T follicular helper cell (primary cell): ENCODE results near the gene TTC19.
"Not testable (repeated sequence)": the region's sequence is repeated elsewhere in the genome, so short reads cannot be mapped to it uniquely, and the experiment has no call there.

Source experiments
- DNase-seq: peaks from one replicate; pipeline ENCODE4 v3.0.0-alpha.2; 2020; ENCODE audit warnings: low read depth

The TTC19 gene

DNA sequence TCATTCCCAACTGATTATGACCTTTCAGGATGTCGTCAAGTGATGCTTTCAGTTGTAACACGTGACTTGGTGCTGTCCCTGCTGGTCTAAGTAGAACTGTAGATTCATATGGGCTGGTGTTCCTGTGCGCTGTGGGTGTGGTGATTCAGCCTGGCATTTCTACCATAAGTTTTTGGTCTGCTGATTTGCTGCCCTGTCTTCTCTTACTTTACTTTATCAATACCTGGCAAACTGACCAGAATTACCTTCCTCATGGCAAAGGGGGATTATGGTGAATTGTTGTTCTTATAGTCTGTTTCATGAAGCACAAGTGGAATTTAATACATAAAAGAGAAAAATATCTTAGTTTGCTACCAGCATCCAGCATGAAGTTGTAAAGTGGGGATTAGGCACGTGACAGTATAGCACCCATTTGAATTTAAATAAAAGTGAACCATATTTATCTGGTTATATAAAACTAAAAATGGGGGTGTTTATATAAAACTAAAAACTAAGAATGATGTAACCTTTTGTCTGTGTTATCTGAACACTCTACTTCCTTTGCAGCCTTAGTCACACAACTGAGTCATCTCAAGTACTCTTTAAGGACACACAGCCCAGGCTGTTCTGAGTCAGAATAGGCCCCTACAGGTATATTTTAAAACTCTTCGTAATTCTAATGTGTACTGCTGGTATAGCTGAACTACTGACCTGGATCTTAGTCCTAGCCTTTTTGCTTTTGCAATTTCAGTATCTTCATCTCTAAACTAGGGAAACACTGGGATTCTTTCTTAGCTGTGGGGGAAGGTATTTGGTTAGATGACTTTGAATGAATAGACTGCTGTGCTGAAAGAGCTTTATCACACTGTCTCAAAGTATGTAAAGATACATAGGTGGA is 28.3 kb downstream of the TTC19 start:
- DNase-seq = no peak

DNA sequence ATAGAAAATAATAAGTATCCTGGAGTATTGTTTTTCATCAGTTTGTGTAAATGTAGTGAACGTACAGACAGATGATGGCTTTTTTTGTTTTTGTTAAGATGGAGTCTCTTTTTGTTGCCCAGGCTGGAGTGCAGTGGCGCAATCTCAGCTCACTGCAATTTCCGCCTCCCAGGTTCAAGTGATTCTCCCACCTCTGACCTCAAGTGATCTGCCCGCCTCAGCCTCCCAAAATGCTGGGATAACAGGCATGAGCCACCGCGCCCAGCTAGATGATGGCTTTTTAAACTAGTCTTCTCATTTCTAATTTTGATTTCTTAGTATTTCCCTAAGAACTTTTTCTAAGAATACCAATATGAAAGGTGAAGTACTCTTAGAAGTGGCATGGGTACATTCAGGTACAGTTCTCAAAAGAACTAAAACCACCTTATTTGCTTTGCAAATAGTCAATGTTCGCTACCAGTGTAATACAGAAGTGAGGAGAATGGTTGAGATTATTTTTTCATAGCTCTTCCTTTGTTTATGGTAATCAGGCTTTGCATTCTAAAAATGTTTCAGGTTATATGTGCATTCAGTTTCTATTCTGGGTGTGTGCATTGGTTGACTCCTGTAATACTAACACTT is 34.2 kb downstream of the TTC19 start:
- DNase-seq = no peak

GRCh38 chr17:16036261-16036660 is 36.6 kb downstream of the TTC19 start:
- DNase-seq = no peak

DNA sequence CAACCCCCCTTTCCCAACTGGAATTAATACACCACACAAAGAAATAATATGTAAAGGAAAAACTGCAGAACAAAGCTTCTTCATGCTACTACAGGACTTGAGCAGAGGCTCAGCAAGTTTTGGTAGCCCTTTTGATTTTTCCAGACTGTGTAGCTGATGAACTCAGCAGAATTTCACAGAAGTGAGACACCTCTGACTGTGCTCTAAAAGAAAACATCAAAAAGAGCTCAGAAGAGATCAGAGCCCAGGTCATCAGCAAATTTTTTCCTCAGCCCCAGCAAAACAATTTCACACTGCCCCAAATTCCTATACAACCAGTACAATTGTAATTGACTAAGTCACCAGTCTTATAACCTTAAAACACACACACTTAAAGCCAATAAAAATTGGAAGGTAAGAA is 38.0 kb downstream of the TTC19 start:
- DNase-seq = no peak

DNA sequence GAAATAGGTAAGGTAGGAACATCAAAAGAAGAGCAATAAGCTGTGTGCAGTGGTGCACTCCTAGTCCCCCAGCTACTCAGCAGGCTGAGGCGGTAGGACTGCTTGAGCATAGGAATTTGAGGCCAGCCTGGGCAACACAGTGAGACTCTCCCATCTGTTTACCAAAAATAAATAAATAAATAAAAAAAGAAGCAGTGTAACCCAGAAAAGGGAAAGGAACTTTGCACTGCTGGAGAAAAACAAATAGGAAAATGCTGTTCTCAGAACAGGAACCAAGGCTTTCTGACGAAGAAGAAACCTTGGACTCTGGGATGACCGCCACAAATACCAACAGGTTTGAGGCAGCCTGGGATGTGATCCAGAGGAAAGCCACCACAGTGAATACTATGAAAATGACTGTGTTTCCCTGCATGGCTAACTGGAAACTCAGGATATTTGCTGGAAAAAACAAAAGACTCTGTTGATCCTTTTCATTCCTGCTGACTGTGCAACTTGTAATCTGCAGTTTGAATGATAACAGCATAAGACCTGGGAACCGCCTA is 41.2 kb downstream of the TTC19 start:
- DNase-seq = no peak

GRCh38 chr17:16044487-16044886 is 44.9 kb downstream of the TTC19 start:
- DNase-seq = no peak

DNA sequence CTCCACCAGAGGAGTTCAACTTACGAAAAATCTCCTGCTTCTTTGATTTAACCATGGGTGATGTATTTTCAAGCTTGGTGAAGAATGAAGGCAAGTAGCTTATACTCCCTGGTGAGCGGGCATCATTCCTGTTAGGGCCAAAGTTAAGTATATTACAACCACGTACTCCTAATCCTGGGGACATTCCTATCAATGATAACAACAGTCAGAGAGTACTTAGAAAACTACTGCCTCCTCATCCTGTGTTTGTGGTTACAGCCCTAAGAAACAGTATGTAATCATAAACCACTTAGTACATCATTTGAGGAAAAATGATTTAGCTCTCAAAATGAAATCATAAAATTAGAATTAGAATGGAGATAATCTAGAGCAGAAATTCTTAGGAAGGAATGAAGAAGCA is 47.3 kb downstream of the TTC19 start:
- DNase-seq = no peak

GRCh38 chr17:16048811-16049449 is 49.3 kb downstream of the TTC19 start:
- no peak for DNase-seq

- no peak for DNase-seq
Observed at GRCh38 chr17:16050844-16051243, 51.2 kb downstream of the TTC19 start.

GRCh38 chr17:16052486-16052885 is 52.9 kb downstream of the TTC19 start:
- DNase-seq = no peak

GRCh38 chr17:16055139-16055538 is 55.5 kb downstream of the TTC19 start:
- not testable (repeated sequence) for DNase-seq

DNA sequence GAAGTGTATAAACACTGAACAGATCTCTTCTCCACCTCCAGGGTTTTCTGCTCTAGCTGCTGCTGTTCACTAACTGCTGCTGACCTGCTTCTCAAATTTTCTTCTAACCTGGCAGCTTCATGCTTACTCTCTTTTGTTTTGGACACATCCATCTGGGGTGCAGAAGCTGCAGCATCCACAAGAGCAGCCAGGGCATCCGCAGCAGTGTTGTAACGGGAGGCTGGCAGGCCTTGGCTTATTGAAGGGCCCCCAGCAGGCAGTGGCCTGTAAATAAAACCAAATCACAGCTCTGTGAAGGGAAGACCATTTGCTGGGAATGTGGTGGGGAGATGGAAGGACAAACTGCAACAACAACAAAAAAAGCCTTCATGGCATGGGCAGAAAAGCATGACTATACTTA is 62.0 kb downstream of the TTC19 start:
- DNase-seq = no peak

DNA sequence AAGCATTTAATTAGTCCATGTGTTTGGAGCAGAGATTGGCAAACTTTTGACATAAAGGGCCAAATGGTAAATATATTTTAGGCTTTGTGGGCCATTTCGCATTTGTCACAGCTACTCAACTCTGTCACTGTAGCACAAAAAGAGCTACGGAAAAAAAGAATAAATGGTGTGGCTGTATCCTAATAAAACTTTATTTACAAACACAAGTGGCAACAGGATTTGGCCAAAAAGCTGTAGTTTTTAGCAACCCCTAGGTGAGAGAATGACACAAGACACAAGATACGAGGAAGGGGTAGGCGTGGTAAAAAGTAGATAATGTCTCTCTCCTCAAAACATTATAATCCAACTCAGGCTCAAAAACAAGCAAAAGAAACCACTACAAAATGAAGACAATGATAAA is 66.5 kb downstream of the TTC19 start:
- no peak for DNase-seq

- no peak for DNase-seq
Observed at GRCh38 chr17:16068323-16068722, 68.7 kb downstream of the TTC19 start.

GRCh38 chr17:16072031-16072430 is 72.4 kb downstream of the TTC19 start:
- DNase-seq = no peak

DNA sequence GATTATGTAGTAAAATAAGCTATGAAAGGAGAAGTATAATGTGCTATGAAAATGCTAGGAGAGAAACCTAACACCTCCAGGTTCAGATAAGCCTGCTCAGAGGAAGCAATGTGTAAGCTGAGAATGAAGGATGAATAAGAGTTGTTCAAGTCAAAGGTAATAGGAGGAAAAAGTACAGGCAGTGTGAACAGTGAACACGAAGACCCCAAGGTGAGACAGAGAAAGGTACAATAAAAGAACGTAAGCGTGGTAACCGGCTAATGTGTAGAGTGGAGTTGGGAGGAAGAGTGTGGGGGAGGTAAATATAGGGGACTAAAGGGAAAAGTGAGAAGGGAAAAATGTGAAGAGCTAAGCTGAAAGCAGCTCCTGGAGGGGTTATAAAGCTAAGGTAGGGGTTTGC is 74.2 kb downstream of the TTC19 start:
- no peak for DNase-seq

DNA sequence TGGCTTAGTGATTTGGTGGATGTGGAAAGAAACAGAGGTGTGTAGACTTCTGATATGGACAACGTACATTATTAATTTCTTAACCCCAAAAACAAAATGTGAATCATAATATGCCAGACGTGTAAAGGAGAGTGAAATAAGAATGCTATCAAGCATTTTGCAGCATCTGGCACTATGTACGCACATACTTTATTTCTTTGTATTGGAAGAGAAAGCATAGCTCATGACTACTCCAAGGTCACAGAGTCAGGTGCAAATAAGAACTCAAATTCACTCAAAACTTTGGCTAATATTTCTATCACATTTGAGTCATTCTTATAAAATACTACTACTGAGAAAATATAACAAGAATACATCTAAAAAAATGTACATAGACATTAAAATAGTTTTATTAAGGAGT is 74.8 kb downstream of the TTC19 start:
- no peak for DNase-seq

GRCh38 chr17:16075949-16076348 is 76.3 kb downstream of the TTC19 start:
- no peak for DNase-seq
